Mucosa of stomach (tissue), 1 donor: ENCODE measurements around the gene RIF1.

ENCODE experiments used
- H3K27me3 ChIP-seq: one replicate; pipeline ENCODE4 v1.7.0; 2013; ENCODE audit warnings: mild to moderate bottlenecking, low read length; ENCODE audit not compliant: control insufficient read depth, insufficient read depth
- H3K36me3 ChIP-seq: one replicate; pipeline ENCODE4 v1.7.0; 2013; ENCODE audit warnings: low read length; ENCODE audit not compliant: control insufficient read depth, insufficient read depth
- H3K4me1 ChIP-seq: one replicate; pipeline ENCODE4 v1.7.0; 2013; ENCODE audit warnings: mild to moderate bottlenecking, low read length; ENCODE audit not compliant: control insufficient read depth, insufficient read depth
- H3K4me3 ChIP-seq: one replicate; pipeline ENCODE4 v1.7.0; 2013; ENCODE audit warnings: low read length
- H3K9ac ChIP-seq: one replicate; pipeline ENCODE4 v1.7.0; 2013; ENCODE audit warnings: mild to moderate bottlenecking, low read length, moderate library complexity
- H3K9me3 ChIP-seq: one replicate; pipeline ENCODE4 v1.7.0; 2013; ENCODE audit warnings: mild to moderate bottlenecking, low read length, moderate library complexity; ENCODE audit not compliant: control insufficient read depth
- donor health status: Pancreatic carcinoma.

The RIF1 gene

DNA sequence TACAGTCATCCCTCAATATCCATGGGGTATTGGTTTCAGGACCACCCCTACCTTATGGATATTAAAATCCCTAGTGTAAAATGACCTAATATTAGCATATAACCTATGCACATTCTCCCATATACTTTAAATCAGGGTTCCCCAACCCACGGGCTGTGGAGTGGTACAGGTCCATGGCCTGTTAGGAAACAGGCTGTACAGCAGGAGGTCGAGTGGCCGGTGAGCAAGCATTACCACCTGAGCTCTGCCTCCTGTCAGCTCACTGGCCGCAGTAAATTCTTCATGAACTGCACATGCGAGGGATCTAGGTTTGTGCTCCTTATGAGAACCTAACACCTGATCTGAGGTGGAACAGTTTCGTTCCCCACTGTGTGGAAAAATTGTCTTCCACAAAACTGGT, 73.8 kb downstream of the RIF1 start:
- Histone ChIP-seq H3K9me3 (no peaks in the 10 kb centered on the region), H3K9ac (no peak overlapping the region), H3K4me1 (no peaks in the 10 kb centered on the region), H3K36me3 (no peaks in the 10 kb centered on the region), H3K27me3 (no peaks in the 10 kb centered on the region), H3K4me3 (no peak overlapping the region)

DNA sequence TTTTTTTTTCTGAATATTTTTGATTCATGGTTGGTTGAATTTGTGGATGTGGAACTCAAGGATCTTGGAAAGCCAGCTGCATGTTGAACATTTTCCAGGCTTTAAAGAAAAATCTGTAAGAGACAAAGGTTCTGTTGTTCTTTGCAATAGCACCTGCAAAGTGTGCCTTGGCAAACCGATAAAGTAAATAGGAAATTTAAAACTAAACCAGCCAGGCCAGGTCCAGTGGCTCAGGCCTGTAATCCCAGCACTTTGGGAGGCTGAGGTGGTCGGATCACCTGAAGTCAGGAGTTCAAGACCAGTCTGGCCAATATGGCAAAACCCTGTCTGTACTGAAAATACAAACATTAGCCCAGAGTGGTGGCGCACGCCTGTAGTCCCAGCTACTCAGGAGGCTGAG, 74.4 kb downstream of the RIF1 start:
- Histone ChIP-seq H3K9me3 (no peaks in the 10 kb centered on the region), H3K36me3 (no peaks in the 10 kb centered on the region), H3K4me3 (no peak overlapping the region), H3K4me1 (no peaks in the 10 kb centered on the region), H3K9ac (no peak overlapping the region), H3K27me3 (no peaks in the 10 kb centered on the region)

DNA sequence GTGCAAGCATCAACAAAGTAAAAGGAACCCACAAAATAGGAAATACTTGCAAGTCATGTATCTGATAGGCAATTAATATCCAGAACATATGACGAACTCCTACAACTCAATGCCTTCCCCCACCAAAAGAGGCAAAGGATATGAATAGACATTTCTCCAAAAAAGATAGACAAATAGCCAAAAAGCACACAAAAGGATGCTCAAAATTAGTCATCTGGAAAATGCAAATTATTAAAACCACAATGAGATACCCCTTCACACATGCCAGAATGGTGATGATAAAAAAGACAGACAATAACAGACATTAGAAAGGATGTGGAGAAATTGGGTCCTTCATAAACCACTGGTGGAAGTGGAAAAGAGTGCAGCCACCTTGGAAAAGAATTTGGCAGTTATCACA, 76.4 kb downstream of the RIF1 start:
- Histone ChIP-seq H3K36me3 (no peaks in the 10 kb centered on the region), H3K27me3 (no peaks in the 10 kb centered on the region), H3K9ac (no peak overlapping the region), H3K9me3 (no peaks in the 10 kb centered on the region), H3K4me3 (no peak overlapping the region), H3K4me1 (no peaks in the 10 kb centered on the region)

DNA sequence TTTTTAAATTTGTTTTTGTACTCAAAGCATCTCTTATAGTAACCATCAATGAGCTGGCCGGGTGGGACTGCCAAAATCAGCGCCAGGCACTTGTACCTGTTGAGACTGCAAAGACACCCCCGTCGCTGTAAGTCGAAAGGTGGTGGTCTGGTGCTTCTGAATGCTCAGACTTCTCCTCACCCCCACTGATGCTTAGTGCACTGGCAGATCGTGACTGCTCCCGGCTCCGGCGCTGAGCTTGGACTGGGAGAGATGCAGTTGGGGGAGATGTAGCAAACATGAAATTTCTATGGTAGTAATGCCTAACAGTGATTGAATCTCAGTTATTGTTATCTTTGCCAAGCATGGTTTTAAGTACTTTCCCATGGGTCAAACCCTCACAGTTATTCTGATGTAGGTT, 80.6 kb downstream of the RIF1 start:
- Histone ChIP-seq H3K36me3 (no peaks in the 10 kb centered on the region), H3K9ac (no peak overlapping the region), H3K27me3 (no peaks in the 10 kb centered on the region), H3K4me3 (no peak overlapping the region), H3K9me3 (no peaks in the 10 kb centered on the region), H3K4me1 (no peaks in the 10 kb centered on the region)

DNA sequence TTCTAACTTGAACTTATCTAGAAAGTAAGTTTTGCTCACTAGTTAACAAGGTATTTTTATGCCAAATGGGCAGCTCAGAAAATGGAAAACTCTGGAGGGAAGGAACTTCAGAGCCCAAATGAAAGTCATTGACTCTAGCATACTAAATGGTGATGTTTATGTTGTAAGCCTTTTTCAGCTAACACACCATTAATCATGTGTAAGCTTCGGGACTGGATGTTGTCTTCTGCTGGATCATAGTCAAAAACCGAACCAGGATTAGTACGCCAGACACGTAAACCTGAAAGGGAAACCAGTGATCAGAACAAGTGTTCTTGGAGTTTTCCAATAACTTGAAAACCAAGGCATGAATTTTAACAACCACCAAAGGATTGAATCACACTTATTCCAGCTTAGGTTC, 81.8 kb downstream of the RIF1 start:
- H3K4me1 ChIP-seq: no peaks in the 10 kb centered on the region
- H3K4me3 ChIP-seq: no peak overlapping the region
- no peaks in the 10 kb centered on the region for H3K9me3 ChIP-seq
- no peaks in the 10 kb centered on the region for H3K36me3 ChIP-seq
- H3K27me3 ChIP-seq: no peaks in the 10 kb centered on the region
- H3K9ac ChIP-seq: no peak overlapping the region

DNA sequence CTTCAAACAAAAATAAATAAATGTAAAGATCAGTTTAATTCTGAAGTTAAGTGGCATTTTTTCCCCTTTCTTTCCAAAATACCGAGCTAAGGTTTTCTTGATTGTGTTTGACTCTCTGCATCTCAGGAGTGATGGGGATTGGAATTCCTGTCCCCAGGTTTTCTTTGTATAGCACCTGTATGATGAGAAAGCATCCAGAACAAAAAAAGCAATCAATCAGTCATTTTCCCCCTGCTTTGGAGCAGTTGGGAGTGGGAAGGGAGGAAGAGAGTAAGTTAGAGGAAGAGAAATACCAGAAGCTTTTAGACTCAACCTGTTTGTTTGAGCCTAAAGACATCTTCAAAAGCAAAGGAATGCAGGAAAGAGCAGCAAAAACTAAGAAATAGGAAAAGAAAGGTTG, 88.5 kb downstream of the RIF1 start:
- Histone ChIP-seq H3K36me3 (no peaks in the 10 kb centered on the region), H3K27me3 (no peaks in the 10 kb centered on the region), H3K9me3 (no peaks in the 10 kb centered on the region), H3K4me3 (no peak overlapping the region), H3K9ac (no peak overlapping the region), H3K4me1 (no peaks in the 10 kb centered on the region)

DNA sequence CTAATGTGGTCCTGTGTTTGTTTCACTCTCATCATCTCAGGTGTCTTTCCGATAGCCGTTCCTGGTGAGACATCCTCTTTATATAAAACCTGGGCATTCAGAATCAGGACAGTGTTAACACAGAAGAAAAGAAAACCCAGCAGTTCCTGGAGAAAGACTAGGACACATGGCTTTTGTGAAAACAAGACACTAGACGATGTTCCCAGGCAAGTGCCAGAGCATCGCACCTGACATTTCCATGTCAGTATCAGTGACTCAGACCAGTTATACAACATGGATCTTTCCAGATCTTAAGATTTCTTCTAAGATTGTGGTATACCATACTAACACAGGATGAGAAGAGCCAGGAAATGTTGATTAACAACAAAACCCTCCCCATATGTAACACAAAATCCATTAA, 96.5 kb downstream of the RIF1 start:
- H3K4me1 ChIP-seq: no peaks in the 10 kb centered on the region
- no peaks in the 10 kb centered on the region for H3K9me3 ChIP-seq
- H3K27me3 ChIP-seq: no peaks in the 10 kb centered on the region

DNA sequence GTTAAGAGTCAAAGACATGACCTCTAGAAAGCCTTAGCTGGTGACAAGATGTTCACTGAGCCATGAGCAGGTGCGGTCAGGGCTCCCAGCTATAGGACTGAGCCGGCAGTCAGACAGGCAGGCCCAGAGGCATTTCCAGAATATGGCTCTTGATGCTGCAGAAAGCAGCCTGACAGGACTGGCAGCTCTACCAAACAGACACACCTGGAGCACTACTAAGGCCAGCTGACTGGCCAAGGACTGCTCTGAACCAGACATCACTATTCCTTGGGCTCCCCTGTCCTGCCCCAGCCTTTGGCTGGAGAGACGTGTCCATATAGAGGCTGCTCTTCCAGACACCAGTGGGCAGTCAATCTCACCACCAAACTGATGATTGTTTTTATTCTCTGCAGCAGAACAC, 98.8 kb downstream of the RIF1 start:
- Histone ChIP-seq H3K4me1 (no peaks in the 10 kb centered on the region), H3K4me3 (no peak overlapping the region), H3K9ac (no peak overlapping the region), H3K27me3 (no peaks in the 10 kb centered on the region), H3K36me3 (no peaks in the 10 kb centered on the region), H3K9me3 (no peaks in the 10 kb centered on the region)

More for the DNA sequence above, 96.5 kb downstream of the RIF1 start:
- Histone ChIP-seq H3K36me3 (no peaks in the 10 kb centered on the region), H3K9ac (no peak overlapping the region), H3K4me3 (no peak overlapping the region)

DNA sequence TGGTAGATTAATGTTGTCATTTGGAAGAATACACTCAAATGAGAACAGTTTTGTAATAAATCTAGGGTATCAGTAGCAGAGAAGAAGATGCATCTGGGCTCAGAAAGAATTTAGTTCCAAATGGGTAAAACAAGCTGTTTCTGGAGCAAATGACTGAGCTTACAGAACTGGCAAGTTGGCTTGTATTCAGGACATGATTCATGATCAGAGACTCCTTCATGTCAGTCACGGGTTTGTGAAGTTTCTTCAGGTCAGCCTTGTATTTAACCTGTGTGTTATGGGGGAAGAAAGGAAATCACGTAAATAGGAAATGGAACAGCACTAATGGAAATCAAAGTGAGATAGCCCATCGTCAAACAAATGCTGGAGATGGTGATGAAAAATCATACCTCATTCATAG, 109.1 kb downstream of the RIF1 start:
- Histone ChIP-seq H3K4me1 (no peaks in the 10 kb centered on the region), H3K36me3 (no peaks in the 10 kb centered on the region), H3K9ac (no peak overlapping the region), H3K9me3 (no peaks in the 10 kb centered on the region), H3K4me3 (no peak overlapping the region), H3K27me3 (no peaks in the 10 kb centered on the region)

DNA sequence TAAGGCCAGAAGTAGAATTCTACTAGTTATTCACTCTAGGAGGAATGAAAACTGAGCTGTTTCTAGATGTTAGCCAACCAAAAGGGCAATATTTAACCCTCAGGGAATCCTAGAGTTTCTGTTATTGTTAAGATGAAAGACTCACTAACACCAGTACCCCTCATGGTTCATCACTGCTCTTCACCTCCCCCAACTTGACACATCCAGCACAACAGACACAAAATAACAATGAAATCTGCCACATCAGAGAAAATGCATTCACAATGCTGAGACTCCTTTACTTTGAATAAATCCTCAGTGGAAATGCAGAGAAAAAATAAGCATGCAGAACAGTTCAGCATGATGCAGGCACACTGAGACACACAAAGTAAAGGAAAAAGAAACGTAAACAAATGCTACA, 111.3 kb downstream of the RIF1 start:
- Histone ChIP-seq H3K4me1 (no peaks in the 10 kb centered on the region), H3K27me3 (no peaks in the 10 kb centered on the region), H3K4me3 (no peak overlapping the region), H3K36me3 (no peaks in the 10 kb centered on the region), H3K9me3 (no peaks in the 10 kb centered on the region), H3K9ac (no peak overlapping the region)

DNA sequence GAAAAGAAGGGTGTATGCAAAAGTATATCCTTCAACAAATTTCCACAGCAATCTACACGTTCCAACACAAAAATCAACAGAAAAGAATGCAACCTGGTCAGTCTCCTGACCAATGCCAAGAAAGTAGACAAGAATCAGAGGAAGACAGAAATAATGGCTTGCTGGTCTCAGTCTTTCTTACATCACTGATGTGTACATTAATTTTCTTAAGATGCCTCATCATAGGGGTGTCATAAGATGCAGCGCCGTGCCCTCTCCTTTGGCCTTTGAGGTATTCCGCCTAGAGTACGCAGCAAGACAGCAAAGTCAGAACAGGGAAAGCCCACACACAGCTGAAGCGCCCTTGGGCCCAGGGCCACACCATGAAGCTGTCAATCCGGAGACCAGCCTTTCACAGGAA, 112.9 kb downstream of the RIF1 start:
- Histone ChIP-seq H3K4me3 (no peak overlapping the region), H3K9ac (no peak overlapping the region), H3K9me3 (no peaks in the 10 kb centered on the region), H3K27me3 (no peaks in the 10 kb centered on the region), H3K36me3 (no peaks in the 10 kb centered on the region), H3K4me1 (no peaks in the 10 kb centered on the region)

DNA sequence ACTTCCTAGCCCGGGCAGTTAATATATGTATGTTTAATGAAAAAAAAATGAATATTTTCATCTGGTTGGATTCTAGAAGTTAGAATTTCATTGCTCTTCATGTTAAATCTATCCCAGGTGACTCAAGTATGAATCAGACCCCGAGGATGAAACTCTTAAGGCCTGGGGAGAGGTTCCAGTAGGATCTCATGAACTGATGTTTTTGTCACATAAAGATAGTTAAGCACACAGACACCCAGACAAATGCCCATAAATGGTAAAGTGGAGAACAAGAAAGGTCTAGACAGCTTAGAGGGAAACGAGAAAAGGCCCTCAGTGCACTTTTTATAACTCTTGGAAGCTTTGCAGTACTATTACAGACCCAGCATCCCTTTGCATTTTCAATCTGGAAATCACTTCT, 114.1 kb downstream of the RIF1 start:
- no peak overlapping the region for H3K4me3 ChIP-seq
- H3K9me3 ChIP-seq: no peaks in the 10 kb centered on the region
- H3K27me3 ChIP-seq: no peaks in the 10 kb centered on the region
- no peaks in the 10 kb centered on the region for H3K36me3 ChIP-seq
- no peak overlapping the region for H3K9ac ChIP-seq
- H3K4me1 ChIP-seq: no peaks in the 10 kb centered on the region

DNA sequence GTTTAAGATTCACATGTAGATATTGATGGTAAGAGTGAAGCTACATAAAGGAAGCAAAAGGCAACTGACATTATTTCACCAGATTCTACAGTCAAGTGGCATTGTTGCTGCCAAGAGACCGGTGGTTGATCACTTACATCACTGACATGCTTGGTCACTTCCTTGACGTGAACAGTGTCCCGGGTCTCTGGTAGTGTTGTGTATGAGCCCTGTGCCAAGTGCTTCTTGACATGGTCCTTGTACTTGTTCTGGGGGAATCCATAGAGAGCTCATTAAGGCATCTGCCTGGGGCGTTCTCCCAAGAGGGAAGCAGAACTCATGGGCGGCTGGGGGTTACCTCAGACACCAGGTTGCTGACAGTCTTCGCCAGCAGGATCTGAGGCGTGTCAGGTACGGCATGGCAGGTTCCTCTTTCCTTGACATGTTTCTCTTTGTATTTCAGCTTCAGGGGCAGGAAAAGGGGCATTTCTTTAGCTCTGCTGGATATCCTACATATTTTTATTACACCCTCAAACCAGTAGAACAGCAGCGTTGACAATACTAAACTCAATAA, 116.2 kb downstream of the RIF1 start:
- H3K36me3 ChIP-seq: no peaks in the 10 kb centered on the region
- no peaks in the 10 kb centered on the region for H3K4me1 ChIP-seq
- no peak overlapping the region for H3K9ac ChIP-seq
- H3K27me3 ChIP-seq: no peaks in the 10 kb centered on the region
- H3K4me3 ChIP-seq: no peak overlapping the region
- H3K9me3 ChIP-seq: no peaks in the 10 kb centered on the region
